OCI-LY7 (cell line): ENCODE data around the gene CNGA4. TPM values are rescaled to one million over a fixed set of nuclear protein-coding genes. Genes with fewer than 3 reads are reported as not detected.

Experiments
- BruUV-seq: library from RNA; stranded (reverse); fragments of 400-500 nt; replicated peaks from 2 replicates; lab custom pipeline; 2021; lab: Mats Ljungman, UMichigan
- CTCF ChIA-PET: fragments of 300-600 bp; sonication (Branson Sonifier 250); formaldehyde crosslinking; loops from one replicate; lab custom pipeline; 2022; ENCODE audit warnings: antibody characterized with exemption; ENCODE audit not compliant: unreplicated experiment; lab: Charles Lee
- POLR2A ChIA-PET: fragments of 300-600 bp; sonication (Branson Sonifier 250); formaldehyde crosslinking; loops from one replicate; lab custom pipeline; 2022; ENCODE audit warnings: antibody characterized with exemption; lab: Charles Lee
- DNase-seq: peaks from one replicate; pipeline ENCODE4 v3.0.0-alpha.2; 2015; ENCODE audit warnings: low spot score
- H2AFZ ChIP-seq: fragments of 200-600 bp; sonication (generic), shearing (Covaris generic); 2 replicates; pipeline ENCODE4 v1.6.1; 2014; ENCODE audit warnings: mild to moderate bottlenecking, antibody characterized with exemption, low read length, moderate library complexity
- H3K27ac ChIP-seq: fragments of 200-600 bp; sonication (generic); 2 replicates; pipeline ENCODE4 v1.5.1; 2014; ENCODE audit warnings: mixed run types, low read depth, mild to moderate bottlenecking, moderate library complexity, low read length, inconsistent platforms; ENCODE audit not compliant: poor library complexity, severe bottlenecking
- H3K36me3 ChIP-seq: fragments of 200-600 bp; sonication (generic); 2 replicates; pipeline ENCODE4 v1.6.1; 2014; ENCODE audit warnings: mild to moderate bottlenecking, antibody characterized with exemption, low read length, moderate library complexity, mixed read lengths; ENCODE audit not compliant: insufficient read depth
- H3K4me1 ChIP-seq: fragments of 200-600 bp; sonication (generic); 2 replicates; pipeline ENCODE4 v1.5.1; 2014; ENCODE audit warnings: mild to moderate bottlenecking, low read length; ENCODE audit not compliant: insufficient read depth, poor library complexity, severe bottlenecking
- H3K4me2 ChIP-seq: fragments of 200-600 bp; sonication (generic); 2 replicates; pipeline ENCODE4 v1.6.1; 2014; ENCODE audit warnings: mild to moderate bottlenecking, low read length
- H3K4me3 ChIP-seq: fragments of 200-600 bp; sonication (generic); 2 replicates; pipeline ENCODE4 v1.5.1; 2014; ENCODE audit warnings: mild to moderate bottlenecking, low read depth, low read length; ENCODE audit not compliant: poor library complexity, severe bottlenecking
- H3K79me2 ChIP-seq: fragments of 200-600 bp; sonication (generic); 2 replicates; pipeline ENCODE4 v1.6.1; 2016; ENCODE audit warnings: low read depth, mild to moderate bottlenecking, low read length, moderate library complexity, mixed read lengths; ENCODE audit not compliant: insufficient read depth
- H3K9me2 ChIP-seq: fragments of 200-600 bp; sonication (generic); 2 replicates; pipeline ENCODE4 v1.6.1; 2016; ENCODE audit warnings: mild to moderate bottlenecking, low read length, mixed read lengths; ENCODE audit not compliant: insufficient read depth
- H3K9me3 ChIP-seq: fragments of 200-600 bp; sonication (generic); 2 replicates; pipeline ENCODE4 v1.6.1; 2014; ENCODE audit warnings: mild to moderate bottlenecking, mixed run types, low read length, mixed read lengths
- H4K20me1 ChIP-seq: fragments of 200-600 bp; sonication (generic); 2 replicates; pipeline ENCODE4 v1.6.1; 2014; ENCODE audit warnings: mild to moderate bottlenecking, antibody characterized with exemption, low read length, moderate library complexity, mixed read lengths; ENCODE audit not compliant: insufficient read depth
- CTCF ChIP-seq: fragments of 200-600 bp; sonication (generic); conservative IDR thresholded peaks from 2 replicates; pipeline ENCODE4 v1.5.1; 2014; ENCODE audit warnings: mild to moderate bottlenecking, antibody characterized with exemption, low read length, moderate library complexity, mixed read lengths
- EZH2phosphoT487 ChIP-seq: fragments of 200-600 bp; sonication (generic); IDR thresholded peaks from 2 replicates; pipeline ENCODE4 v1.6.1; 2018; ENCODE audit warnings: low read depth, borderline replicate concordance, mild to moderate bottlenecking, mixed run types, antibody characterized with exemption, low read length, moderate library complexity, mixed read lengths
- intact Hi-C: fragments of 100-400 bp; cut with micrococcal nuclease; formaldehyde crosslinking; loops from one replicate; pipeline ENCODE4 v1.10.0; 2022; ENCODE audit not compliant: unreplicated experiment
- total RNA-seq, 2 experiments: library from RNA; depleted of rRNA in 1 of 2; stranded (reverse); fragments of >200 nt in 1 of 2; shearing (Covaris generic) in 1 of 2; gene quantifications; 2 replicates each; pipeline ENCODE4 v1.2.3, GENCODE V29; 2014 to 2022

CNGA4 gene
- total RNA-seq, 2 experiments from 2014 or later, result 0.28 to 0.97 TPM

GRCh38 chr11:6253197-6253596 lies 14.3 kb downstream of the CNGA4 start:
- no TSS peak for BruUV-seq

GRCh38 chr11:6258141-6258540 lies 19.3 kb downstream of the CNGA4 start:
- H2AFZ ChIP-seq, result no peak overlapping the region
- H3K9me3 ChIP-seq, result no peaks in the 10 kb centered on the region
- TF ChIP-seq EZH2phosphoT487, result no peak
- TF ChIP-seq CTCF, result no peak
- POLR2A ChIA-PET, result no interaction called here
- no peaks in the 10 kb centered on the region for H3K36me3 ChIP-seq
- CTCF ChIA-PET, result no interaction called here
- DNase-seq, result no peak
- H3K4me3 ChIP-seq, result no peak overlapping the region
- intact Hi-C loops, result no loop called here
- no peaks in the 10 kb centered on the region for H3K4me1 ChIP-seq
- BruUV-seq, result no TSS peak
- no peak overlapping the region for H3K27ac ChIP-seq
- H3K79me2 ChIP-seq, result no peaks in the 10 kb centered on the region
- no peaks in the 10 kb centered on the region for H3K9me2 ChIP-seq
- H3K4me2 ChIP-seq, result no peak overlapping the region
- H4K20me1 ChIP-seq, result no peaks in the 10 kb centered on the region

More at GRCh38 chr11:6253197-6253596, 14.3 kb downstream of the CNGA4 start:
- no peaks in the 10 kb centered on the region for H3K9me2 ChIP-seq
- H3K79me2 ChIP-seq, result no peaks in the 10 kb centered on the region
- no peak for DNase-seq
- no peak overlapping the region for H3K4me3 ChIP-seq
- ChIA-PET POLR2A (interaction anchor here (1.1 to 1.2 kb wide), 2 partner anchors 11 to 18 kb away, joined by 3 to 4 read pairs; no protein-coding TSS in a partner anchor), CTCF (interaction anchor here (0.6 kb wide), 1 partner anchor 218 kb away, joined by 3 read pairs; no protein-coding TSS in a partner anchor)
- no peak overlapping the region for H2AFZ ChIP-seq
- H3K36me3 ChIP-seq, result no peaks in the 10 kb centered on the region
- H3K27ac ChIP-seq, result no peak overlapping the region
- no peaks in the 10 kb centered on the region for H4K20me1 ChIP-seq
- H3K9me3 ChIP-seq, result no peaks in the 10 kb centered on the region
- no peak for TF ChIP-seq CTCF
- no peak overlapping the region for H3K4me2 ChIP-seq
- intact Hi-C loops, result no loop called here
- H3K4me1 ChIP-seq, result no peaks in the 10 kb centered on the region

- CTCF ChIA-PET, result no interaction called here
- Histone ChIP-seq H3K9me3 (no peaks in the 10 kb centered on the region), H3K27ac (no peak overlapping the region), H3K4me1 (no peaks in the 10 kb centered on the region), H3K36me3 (no peaks in the 10 kb centered on the region), H3K79me2 (no peaks in the 10 kb centered on the region), H3K4me3 (no peak overlapping the region), H3K4me2 (no peak overlapping the region), H3K9me2 (no peaks in the 10 kb centered on the region), H4K20me1 (no peaks in the 10 kb centered on the region), H2AFZ (no peak overlapping the region)
- TF ChIP-seq EZH2phosphoT487 (no peak), CTCF (no peak)
- BruUV-seq, result no TSS peak
- intact Hi-C loops, result no loop called here
- POLR2A ChIA-PET, result no interaction called here
- DNase-seq, result no peak
Measured at GRCh38 chr11:6258571-6259081, 19.7 kb downstream of the CNGA4 start.
